GM12873 (cell line): ENCODE measurements around the gene PIGK.
A peak's percentile ranks its signal among the peaks of the same experiment; 100 is the strongest.

Experiments used
- CTCF ChIP-seq: IDR thresholded peaks from 2 replicates; pipeline ENCODE4 v1.5.1; 2012; ENCODE audit warnings: low read depth, mild to moderate bottlenecking, moderate library complexity, low read length, control low read depth; ENCODE audit not compliant: insufficient read depth; ENCODE audit errors: missing control alignments

The PIGK gene

GRCh38 chr1:77156214-77156613 is 63.0 kb downstream of the PIGK start:
- no peak for TF ChIP-seq CTCF

GRCh38 chr1:77146270-77146669 is 73.0 kb downstream of the PIGK start:
- no peak for TF ChIP-seq CTCF

GRCh38 chr1:77143529-77144121 is 75.6 kb downstream of the PIGK start:
- no peak for TF ChIP-seq CTCF

- TF ChIP-seq CTCF: no peak
Measured at GRCh38 chr1:77139389-77139788, 79.8 kb downstream of the PIGK start.

- TF ChIP-seq CTCF: no peak
Measured at GRCh38 chr1:77134359-77134758, 84.9 kb downstream of the PIGK start.

GRCh38 chr1:77133731-77134358 is 85.4 kb downstream of the PIGK start:
- TF ChIP-seq CTCF: no peak

GRCh38 chr1:77126307-77126706 is 92.9 kb downstream of the PIGK start:
- peak; percentile 54 for TF ChIP-seq CTCF
